HL-60 (cell line): ENCODE results near the gene DOCK7.
"Not testable (repeated sequence)": the region's sequence is repeated elsewhere in the genome, so short reads cannot be mapped to it uniquely, and the experiment has no call there.

Source experiments
- DNase-seq, 2 experiments: peaks; one replicate each; pipeline ENCODE4 v3.0.0-alpha.2; 2010 to 2020; ENCODE audit warnings: low read depth in 1 of 2, low spot score in 1 of 2
- H3K27ac ChIP-seq: fragments of 250-450 bp; sonication (Bioruptor Pico); replicated peaks from 2 replicates; pipeline ENCODE4 v1.5.1; 2020; ENCODE audit warnings: mild to moderate bottlenecking, moderate library complexity
- H3K27me3 ChIP-seq: fragments of 250-450 bp; sonication (Bioruptor Pico); 2 replicates; pipeline ENCODE4 v1.5.1; 2021; ENCODE audit warnings: mild to moderate bottlenecking, moderate library complexity; ENCODE audit not compliant: insufficient read depth, poor library complexity, severe bottlenecking
- H3K4me3 ChIP-seq: replicated peaks from 2 replicates; pipeline ENCODE4 v1.5.1; 2011; ENCODE audit warnings: mild to moderate bottlenecking, control low read depth, low read length; ENCODE audit not compliant: insufficient read depth
- GABPA ChIP-seq: IDR thresholded peaks from 2 replicates; pipeline ENCODE4 v1.6.1; 2012; ENCODE audit warnings: low read depth
- POLR2AphosphoS5 ChIP-seq: IDR thresholded peaks from 2 replicates; pipeline ENCODE4 v1.6.1; 2012; ENCODE audit warnings: low read depth
- SPI1 ChIP-seq: IDR thresholded peaks from 2 replicates; pipeline ENCODE4 v1.6.1; 2012; ENCODE audit warnings: low read depth, mild to moderate bottlenecking, borderline replicate concordance
- TF ChIP-seq, protein P1 (sequence below): IDR thresholded peaks from one replicate; pipeline ENCODE4 v1.5.1; 2011; ENCODE audit warnings: low read length, control low read depth, inconsistent platforms; ENCODE audit not compliant: insufficient read depth
- TF ChIP-seq, protein P2 (sequence below): IDR thresholded peaks from 2 replicates; pipeline ENCODE4 v1.6.1; 2012; ENCODE audit warnings: low read depth; ENCODE audit not compliant: insufficient replicate concordance

The DOCK7 gene

DNA sequence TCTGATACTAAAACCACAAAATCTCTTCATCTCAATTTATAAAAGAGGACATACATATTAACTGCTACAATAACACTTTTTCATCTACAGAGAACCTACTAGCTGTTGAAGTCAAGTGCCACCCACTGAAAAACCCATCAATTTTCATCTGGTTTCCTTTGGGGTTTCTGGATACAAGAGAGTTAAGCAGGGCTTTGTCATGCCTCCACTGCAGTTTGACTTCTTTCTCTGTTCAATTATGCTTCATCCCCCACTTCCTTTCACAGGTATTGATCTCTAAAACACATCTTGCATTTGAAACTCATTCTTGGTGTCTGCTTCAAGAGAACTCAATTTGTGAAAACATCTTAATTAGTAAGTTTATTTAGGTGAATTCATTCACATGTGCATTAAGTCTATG lies 151.3 kb downstream of the DOCK7 start:
- Histone ChIP-seq H3K27me3 (no peaks in the 10 kb centered on the region), H3K27ac (no peak overlapping the region), H3K4me3 (no peak overlapping the region)
- TF ChIP-seq POLR2AphosphoS5, result no peak
- no peak for DNase-seq

DNA sequence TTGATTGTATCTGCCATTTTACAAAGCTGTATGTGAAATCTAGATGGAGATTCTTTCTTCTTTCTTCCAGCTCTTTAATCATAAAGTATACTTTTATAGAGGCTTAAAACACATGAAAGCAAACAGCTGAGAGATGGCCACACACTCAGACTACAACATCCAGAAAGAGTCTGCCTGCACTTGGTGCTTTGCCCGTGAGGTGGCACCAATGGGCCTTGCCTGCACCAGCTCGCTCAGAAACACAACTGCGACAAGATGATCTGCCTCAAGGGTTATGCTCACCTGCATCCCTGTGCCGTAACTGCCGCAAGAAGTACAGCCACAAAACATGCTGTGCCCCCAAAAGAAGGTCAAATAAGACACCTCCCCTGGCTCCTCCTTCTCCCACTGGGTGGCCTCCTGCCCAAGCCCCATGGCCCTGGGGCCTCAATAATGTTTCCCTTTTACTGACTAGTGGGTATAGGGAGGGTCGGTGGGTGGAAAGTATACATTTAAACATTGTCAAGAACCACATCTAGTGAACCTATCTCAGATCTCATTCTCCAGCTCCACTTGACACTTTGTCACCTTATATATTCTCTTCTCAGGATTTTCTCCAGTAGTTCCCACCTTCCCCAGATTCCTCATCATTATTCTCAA lies 157.6 kb downstream of the DOCK7 start:
- Histone ChIP-seq H3K4me3 (no peak overlapping the region), H3K27me3 (no peaks in the 10 kb centered on the region), H3K27ac (no peak overlapping the region)
- no peak for DNase-seq
- TF ChIP-seq, protein P1, sequence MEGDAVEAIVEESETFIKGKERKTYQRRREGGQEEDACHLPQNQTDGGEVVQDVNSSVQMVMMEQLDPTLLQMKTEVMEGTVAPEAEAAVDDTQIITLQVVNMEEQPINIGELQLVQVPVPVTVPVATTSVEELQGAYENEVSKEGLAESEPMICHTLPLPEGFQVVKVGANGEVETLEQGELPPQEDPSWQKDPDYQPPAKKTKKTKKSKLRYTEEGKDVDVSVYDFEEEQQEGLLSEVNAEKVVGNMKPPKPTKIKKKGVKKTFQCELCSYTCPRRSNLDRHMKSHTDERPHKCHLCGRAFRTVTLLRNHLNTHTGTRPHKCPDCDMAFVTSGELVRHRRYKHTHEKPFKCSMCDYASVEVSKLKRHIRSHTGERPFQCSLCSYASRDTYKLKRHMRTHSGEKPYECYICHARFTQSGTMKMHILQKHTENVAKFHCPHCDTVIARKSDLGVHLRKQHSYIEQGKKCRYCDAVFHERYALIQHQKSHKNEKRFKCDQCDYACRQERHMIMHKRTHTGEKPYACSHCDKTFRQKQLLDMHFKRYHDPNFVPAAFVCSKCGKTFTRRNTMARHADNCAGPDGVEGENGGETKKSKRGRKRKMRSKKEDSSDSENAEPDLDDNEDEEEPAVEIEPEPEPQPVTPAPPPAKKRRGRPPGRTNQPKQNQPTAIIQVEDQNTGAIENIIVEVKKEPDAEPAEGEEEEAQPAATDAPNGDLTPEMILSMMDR, result no peak
- TF ChIP-seq, protein P2, sequence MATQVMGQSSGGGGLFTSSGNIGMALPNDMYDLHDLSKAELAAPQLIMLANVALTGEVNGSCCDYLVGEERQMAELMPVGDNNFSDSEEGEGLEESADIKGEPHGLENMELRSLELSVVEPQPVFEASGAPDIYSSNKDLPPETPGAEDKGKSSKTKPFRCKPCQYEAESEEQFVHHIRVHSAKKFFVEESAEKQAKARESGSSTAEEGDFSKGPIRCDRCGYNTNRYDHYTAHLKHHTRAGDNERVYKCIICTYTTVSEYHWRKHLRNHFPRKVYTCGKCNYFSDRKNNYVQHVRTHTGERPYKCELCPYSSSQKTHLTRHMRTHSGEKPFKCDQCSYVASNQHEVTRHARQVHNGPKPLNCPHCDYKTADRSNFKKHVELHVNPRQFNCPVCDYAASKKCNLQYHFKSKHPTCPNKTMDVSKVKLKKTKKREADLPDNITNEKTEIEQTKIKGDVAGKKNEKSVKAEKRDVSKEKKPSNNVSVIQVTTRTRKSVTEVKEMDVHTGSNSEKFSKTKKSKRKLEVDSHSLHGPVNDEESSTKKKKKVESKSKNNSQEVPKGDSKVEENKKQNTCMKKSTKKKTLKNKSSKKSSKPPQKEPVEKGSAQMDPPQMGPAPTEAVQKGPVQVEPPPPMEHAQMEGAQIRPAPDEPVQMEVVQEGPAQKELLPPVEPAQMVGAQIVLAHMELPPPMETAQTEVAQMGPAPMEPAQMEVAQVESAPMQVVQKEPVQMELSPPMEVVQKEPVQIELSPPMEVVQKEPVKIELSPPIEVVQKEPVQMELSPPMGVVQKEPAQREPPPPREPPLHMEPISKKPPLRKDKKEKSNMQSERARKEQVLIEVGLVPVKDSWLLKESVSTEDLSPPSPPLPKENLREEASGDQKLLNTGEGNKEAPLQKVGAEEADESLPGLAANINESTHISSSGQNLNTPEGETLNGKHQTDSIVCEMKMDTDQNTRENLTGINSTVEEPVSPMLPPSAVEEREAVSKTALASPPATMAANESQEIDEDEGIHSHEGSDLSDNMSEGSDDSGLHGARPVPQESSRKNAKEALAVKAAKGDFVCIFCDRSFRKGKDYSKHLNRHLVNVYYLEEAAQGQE, result no peak

DNA sequence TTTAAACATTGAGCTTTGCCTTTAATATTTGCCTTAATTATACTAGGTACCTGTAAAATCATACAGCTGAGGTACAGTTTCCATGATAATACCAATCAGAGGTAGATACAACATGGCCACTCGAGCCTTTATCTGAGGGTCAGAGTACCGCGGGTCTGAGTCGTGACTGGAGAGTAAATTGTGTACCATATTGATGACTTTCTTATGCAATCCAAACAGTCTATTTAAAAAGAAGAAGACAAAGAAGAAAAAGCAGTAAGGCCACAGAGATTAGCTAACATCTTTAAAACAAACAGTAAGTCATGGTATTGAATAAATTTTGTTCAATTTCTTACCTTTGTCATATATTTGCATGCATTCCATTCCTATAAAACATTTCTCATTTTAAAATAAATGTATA lies 159.0 kb downstream of the DOCK7 start:
- Histone ChIP-seq H3K27me3 (no peaks in the 10 kb centered on the region), H3K27ac (no peak overlapping the region), H3K4me3 (no peak overlapping the region)
- DNase-seq, result no peak
- TF ChIP-seq, protein P2, result no peak
- no peak for TF ChIP-seq POLR2AphosphoS5
- no peak for TF ChIP-seq GABPA
- TF ChIP-seq, protein P1, result no peak
- TF ChIP-seq SPI1, result no peak

DNA sequence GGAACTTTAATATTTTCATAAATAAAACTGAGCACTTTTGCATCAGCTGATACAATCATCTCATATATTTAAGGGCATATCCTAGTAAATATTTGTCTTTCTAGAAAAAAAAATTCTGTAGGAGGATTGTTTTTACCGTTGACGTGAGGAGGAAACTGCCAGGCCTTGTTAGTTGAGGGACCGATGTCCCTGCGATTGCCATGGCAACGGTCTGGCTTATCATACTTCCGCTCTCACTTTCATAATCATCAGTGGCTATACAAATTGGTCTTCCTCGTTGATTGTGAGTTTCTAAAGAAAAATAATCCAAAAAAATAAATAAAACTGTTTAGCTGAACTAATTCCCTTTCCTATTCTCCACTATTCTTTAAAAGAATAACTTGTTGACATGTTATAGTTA lies 160.2 kb downstream of the DOCK7 start:
- TF ChIP-seq, protein P2, result no peak
- TF ChIP-seq POLR2AphosphoS5 (no peak), SPI1 (peak; percentile 44; the same call in 1 of the 2 replicates), GABPA (no peak)
- peak overlapping the region; percentile 49 for H3K27ac ChIP-seq
- H3K27me3 ChIP-seq, result no peaks in the 10 kb centered on the region
- DNase-seq, result peak; percentile 63 to 70
- H3K4me3 ChIP-seq, result no peak overlapping the region

DNA sequence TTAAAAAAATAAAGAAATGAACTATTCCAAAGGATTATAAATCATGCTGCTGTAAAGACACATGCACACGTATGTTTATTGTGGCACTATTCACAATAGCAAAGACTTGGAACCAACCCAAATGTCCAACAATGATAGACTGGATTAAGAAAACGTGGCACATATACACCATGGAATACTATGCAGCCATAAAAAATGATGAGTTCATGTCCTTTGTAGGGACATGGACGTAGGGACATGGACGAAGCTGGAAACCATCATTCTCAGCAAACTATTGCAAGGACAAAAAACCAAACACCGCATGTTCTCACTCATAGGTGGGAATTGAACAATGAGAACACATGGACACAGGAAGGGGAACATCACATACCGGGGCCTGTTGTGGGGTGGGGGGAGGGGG lies 160.8 kb downstream of the DOCK7 start:
- not testable (repeated sequence) for DNase-seq, H3K27me3 ChIP-seq, H3K4me3 ChIP-seq, H3K27ac ChIP-seq
